Stimulated activated CD4-positive, alpha-beta T cell treated with anti-CD3 and anti-CD28 coated beads, TNF-alpha, amount 100 ng/mL, for 48 hours (primary cell): ENCODE data around the gene ADAT3.

ENCODE experiments used
- DNase-seq, 3 donors: peaks; one replicate each; pipeline ENCODE4 v3.0.0-alpha.2; 2020; ENCODE audit warnings: low read depth in 3 of 3

The ADAT3 gene

DNA sequence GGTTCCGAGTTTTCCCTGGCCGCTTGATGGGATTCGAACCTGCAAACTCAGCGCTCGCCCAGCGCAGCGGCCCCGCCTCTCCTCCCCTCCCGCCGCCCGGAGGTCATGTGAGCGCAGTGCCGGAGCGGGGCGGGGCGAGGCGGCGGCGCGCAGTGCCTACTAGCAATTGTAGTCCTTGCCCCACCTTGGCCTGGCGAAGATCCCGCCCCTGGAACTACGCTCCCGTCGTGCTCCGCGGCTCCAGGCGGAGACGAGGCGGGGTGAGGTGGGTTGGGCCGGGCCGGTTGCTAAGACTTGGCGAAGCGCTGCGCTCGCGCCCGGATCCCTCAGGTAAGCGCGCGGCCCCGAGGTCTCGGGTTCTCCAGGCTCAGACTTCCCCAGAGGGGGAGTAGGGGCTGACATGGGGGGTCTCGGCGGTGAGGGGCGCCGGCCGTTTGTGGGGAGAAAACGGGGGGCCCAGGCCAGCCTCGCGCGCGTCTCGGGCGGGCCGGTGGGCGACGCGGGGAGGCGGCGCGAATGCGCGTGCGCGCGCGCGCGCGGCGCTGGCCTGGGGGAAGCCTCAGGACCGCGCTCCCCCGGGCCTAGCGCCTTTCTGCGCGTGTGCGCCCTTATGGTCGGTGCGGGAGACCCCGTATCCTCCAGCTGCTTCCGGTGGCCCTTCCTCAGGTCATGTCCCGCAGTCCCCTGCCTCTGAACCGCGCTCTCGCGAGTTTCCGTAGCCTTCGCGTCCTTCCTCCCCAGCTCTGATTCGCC, at the start of gene ADAT3, which contains the start of gene SCAMP4:
TSS of gene ADAT3 (plus strand) at position 290 of the 753 bp plus-strand sequence. CDS start 6,649 bp downstream, outside the sequence.
TSS of gene SCAMP4 (plus strand) at position 290 of the 753 bp plus-strand sequence. CDS start 9,621 bp downstream, outside the sequence.
- peak; percentile 97 to 99 (median 98) for DNase-seq

DNA sequence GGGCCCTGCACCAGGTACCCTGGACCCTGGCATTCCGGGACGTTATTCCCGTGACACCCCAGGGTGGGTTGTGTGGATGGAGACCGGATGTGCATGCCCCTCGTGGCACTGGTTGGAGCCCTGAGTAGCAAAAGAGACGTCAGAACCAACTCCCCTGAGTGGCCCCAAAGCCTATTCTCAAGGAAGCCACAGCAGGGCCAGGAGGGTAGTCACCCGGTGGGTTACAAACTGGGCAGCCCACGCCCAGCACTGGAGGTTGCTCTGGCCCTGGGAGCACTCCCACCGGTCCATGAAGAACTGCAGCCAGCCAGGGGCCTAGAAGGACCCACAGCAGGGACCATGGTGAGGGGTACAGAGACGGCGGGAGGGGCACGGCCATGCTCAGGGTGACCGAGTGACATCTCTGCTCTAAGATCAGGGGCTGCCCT, 49.4 kb upstream of the ADAT3 start:
- no peak for DNase-seq

DNA sequence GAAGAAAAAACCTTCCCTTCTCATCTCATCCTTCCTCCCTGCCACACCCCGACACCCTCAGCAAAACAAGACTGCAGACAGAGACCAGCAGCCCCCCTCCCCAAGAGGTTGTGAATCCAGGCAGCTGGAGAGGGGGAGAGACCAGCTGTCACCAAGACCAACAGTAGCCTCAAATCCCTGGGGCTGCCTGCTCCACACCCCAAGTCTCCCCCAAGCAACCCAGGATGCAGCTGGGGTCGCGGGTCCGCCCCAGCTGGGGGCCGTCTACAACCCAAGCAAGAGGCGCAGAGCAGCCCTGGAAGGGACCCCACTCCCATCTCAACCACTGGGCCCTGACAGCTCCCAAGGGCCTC, 48.9 kb upstream of the ADAT3 start:
- no peak for DNase-seq

DNA sequence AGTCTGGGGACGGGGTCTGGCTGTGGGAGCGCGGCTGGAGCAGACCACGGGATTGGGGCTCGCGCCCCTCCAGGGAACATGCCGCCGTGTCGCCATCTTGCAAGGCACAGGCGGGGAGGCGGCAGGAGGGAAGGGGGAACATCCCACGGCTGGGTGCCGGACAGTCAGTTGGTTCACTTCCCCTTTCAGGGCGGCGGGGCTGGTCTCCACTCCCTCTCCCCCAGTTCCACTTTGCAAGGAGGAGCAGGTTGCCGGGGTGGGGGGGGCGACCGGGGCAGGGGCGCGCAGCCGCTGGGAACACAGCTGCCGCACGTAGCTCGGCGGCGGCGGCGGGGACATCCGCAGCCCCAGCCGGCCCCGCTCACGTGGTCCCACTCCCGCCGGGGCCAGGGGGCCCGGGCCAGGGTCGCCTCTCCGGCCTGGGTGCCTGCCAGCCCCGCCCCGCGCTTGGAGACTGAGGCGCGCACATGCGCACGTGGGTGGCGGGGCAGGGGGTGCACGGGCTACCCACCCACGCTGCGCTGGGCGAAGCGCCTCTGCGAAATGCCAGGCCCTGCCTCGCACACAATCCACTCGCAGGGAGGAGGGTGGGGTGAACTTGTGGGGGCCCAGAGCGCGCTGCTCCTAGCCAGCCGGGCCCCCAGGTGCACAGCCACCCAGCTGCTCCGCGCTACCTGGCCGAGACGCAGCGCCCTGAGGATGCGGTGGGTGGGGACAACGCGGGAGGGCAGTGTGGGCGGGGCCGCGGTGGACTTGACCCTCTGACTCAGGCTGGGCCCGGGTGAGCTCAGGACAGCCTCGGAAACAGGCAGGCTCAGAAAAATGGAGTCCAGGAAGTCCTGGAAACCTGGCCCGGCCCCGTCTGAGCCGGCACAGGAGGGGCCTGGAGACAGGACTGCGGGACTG, 48.2 kb upstream of the ADAT3 start:
- DNase-seq: peak in 1 of 3 donors; percentile 50

DNA sequence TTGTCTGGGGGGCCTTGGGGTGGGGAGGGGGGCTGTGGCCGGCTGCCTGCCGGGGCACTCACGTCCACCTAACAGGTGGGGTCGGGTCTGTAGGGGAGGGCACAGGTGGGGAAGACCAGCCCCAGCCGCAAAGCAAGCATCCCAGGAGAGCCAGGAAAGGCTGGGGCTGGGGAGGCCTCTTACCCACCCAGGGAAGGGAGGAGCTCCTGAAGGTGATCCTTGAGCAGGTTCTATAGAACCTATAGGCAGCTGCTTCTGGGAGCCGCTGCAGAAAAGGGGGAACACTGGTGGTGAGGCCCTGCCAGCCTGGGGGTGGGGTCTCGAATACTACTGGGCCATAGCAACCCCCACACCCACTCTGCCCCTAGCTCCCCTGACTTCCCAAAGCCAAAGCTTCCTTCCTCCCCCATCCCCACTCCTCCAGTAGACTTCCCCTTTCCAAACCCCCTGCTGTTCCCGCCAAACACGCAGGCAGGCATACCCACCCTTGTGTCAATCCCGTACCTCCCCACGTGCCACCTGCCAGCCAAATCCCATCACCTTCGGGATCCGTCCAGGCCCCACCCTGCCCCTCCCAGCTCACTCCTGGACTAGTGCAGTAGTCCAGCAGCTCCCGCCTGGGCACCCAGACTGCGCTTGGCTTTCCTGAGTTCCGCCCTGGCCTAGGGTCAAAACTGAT, 47.4 kb upstream of the ADAT3 start:
- DNase-seq: no peak

DNA sequence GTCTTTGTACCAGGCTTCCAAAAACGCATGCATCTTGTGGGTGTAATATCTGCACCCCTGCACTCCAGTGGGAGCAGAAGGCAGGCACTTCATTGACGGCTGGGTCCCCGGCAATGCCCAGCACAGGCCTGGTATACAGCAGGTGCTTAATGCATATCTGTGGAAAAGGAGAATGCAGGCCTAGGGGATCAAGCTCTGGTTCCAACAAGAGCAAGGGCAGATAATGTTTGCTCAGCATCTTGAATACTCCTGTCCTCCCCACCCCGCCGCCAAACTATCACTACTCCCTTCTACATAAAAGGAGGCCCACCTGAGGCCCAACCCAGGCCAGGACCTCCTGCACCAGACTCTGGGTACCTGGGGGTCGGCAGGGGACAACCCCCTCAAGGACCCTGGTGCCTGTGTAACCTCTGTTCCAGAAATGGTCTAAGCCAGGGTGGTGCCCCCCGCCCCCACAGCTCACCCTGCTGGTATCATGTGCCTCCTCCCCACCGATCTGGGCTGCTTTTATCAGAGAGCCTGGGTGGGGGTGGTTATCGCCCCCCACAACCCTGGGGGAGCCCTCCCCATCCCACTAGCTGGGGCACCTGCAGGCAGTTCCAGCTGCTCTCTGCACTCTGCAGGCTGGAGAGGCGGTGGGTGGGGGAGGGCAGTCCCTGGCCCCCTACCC, 46.7 kb upstream of the ADAT3 start:
- DNase-seq: no peak

DNA sequence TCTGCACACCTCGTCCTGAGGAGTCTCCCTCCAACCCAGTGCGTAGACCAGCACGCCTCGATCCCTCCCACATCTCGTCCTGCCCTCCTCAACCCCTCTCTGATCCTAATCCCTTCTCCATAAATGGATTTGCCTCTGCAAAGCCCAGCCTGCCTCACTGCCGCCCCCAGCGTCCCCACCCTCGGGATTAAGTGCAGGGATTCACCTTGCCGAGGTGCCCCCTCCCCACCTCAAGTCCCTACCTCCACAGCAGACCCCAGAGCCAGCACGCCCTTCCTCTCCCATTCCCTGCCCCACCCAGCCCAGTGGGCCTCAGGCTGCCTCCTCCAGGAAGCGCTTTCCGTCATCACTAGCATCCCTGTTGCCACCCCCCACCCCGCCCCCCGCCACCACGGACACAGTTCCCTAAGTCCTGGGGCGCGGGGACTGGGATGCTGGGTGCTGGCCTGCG, 45.8 kb upstream of the ADAT3 start:
- no peak for DNase-seq

DNA sequence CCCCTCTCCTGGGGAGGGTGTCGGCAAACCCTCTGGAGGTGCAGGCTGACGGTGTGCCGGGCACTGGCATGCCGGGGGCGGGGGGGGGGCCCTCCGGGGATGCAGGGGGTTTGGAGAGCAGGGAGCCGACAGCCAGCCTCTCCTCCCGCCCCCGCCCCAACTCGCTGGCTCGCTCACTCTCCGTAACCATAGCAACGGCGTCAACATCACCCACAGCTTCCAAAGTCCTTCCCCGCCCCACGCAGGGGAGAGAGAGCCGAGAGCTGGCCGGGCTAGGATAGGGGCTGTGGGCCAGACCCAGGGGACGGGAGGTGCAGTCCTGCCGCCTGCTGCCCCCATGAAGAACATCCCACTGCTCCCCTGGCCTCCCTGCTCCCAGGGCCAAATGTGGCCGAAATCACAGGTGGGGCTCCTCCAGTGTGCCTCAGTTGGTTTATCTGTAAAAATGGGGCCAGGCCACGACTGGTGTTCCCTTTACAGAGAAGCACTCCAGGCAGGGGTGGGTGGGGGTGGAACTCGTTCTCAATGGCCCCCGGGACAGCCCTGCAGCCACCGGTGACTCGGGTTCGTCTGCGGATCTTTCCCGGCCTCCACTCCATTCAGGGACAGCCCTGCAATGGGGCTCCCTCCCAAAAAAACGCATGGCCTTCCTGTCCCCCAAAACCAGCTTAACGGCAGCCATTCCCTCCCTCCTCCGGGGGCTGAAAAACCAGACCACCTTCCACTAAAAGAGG, 45.0 kb upstream of the ADAT3 start:
- DNase-seq: peak in 1 of 3 donors; percentile 56

DNA sequence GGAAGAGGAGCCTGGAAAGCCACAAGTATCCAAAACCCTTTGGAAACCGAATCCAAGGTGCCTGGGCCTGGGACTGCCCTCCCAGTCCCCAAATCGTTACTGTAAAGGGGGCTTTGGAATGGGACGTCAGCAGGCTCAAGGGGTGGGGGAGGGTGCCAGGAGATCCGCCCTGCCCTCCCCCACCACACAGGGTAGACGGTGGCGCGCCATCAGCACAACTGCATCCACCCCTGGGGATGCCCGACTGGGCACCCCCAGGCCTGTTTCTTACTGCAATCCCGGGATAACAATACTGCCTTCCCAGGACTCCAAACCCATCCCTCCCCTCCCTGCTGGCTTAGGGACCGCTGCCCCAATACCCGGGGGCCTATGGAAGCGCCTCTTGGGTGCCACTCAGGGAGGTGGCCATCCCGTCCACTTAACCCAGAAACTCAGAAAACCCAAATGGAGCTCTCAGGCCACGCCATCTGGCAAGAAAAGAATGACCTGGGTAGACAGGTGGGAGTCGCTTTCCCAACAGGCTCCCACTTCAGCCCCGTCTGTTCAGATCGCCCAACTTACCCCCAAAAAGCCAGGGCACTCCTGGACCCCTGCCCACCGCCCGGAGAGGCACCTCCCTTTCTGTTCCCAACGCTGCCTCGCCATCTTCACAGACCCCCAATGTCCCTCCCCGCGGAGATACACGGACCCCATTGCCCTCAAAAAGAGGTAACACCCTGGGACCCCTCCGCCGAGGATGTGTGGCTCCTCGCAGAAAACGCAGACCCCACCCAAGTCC, 44.2 kb upstream of the ADAT3 start:
- no peak for DNase-seq

DNA sequence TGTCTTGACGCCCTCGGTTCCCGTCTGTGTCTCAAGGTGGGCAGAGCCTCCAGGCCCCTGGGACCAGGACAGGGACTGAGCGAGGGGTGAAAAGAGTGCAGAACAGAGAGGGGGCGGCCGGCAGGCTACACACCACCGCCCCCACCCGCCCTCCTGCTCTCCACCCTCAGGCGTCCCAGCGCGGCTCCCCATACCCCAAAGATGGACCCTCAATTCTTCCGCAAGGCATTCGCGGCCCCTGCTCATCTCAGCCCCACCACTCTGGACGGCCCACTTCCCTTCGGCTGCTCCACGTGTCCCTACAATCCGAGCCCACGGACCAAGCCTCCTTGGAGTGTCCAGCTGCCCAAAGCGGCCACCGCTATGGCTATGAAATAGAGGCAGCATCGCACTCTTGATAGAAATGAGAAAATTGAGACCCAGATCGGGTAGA, 43.6 kb upstream of the ADAT3 start:
- no peak for DNase-seq

DNA sequence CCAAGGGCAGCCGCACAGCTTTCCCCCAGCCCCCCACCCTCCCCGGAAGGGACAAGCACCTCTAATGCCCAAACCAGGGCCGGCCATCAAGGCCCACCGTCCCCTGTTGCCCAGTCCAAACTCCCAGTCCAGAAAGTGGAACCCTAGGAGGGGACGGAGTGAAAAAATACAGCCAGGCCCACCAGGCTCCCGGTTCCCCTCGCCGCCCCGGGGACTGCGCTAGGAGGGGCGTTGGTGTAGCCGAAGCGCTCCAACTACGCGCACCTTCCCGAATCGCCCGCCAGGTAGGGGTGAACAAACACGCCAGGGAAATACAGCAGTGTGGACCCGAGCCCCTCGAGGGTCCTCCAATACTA, 43.2 kb upstream of the ADAT3 start:
- no peak for DNase-seq

DNA sequence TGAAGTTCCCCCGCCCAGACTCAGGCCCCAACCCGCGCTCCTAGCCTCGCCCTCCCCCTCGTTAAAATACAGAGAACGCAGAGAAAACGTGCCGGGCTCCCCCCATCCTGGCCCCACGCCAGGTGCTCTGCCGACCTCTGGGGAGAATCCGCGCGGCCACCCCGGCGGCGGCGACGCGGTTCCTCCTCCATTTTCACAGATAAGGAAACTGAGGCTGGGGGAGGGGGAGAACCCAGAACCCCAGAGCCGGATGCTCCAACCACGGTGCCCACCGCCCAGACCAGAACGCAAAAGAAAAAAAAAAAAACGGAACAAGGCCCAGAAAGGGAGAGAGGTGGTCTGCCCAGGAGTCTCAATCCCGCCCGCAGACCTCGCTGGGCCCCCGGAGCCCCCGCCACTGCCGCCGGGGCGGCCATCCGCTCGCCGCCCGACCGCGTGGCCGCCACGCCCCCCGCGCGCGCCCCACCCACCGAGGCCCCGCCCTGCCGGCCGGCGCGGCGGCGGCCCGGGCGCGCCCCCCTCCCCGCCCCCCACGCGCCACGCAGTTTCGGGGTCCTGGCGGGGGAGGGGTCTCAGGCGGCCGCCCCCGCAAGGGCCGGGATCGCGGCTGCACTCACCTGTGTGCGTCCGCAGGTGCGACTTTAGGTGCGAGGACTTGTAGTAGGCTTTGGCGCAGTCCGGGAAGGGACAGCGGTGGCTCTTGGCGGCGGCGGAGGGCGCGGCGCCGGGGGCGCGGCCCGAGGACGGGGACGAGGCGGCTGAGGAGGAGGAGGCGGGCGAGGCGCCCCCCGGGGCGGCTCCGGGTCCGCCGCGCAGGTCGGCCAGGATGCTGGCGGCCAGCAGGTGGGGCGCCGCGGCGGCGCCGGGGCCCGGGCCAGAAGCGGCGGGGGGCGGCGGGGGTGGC, 42.5 kb upstream of the ADAT3 start:
- peak in 1 of 3 donors; percentile 45 for DNase-seq

DNA sequence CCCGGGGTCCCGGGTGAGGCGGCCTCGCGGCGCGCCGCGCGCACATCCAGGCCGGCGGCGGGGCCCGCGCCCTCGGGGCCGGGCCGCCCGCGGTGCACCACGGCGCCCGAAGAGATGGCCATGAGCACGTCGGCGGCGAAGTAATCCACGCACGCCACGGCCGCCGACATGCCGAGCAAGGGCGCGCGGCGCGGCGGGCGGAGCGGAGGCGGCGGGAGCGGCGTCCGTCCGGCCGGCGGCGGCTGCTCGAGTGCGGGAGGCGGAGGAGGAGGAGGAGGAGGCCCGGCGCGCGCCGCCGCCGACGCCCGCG, 41.9 kb upstream of the ADAT3 start, which contains the start of gene KLF16:
TSS of gene KLF16 (minus strand) at position 252 of the 310 bp plus-strand sequence. CDS start at position 170, 82 bp downstream.
- no peak for DNase-seq

DNA sequence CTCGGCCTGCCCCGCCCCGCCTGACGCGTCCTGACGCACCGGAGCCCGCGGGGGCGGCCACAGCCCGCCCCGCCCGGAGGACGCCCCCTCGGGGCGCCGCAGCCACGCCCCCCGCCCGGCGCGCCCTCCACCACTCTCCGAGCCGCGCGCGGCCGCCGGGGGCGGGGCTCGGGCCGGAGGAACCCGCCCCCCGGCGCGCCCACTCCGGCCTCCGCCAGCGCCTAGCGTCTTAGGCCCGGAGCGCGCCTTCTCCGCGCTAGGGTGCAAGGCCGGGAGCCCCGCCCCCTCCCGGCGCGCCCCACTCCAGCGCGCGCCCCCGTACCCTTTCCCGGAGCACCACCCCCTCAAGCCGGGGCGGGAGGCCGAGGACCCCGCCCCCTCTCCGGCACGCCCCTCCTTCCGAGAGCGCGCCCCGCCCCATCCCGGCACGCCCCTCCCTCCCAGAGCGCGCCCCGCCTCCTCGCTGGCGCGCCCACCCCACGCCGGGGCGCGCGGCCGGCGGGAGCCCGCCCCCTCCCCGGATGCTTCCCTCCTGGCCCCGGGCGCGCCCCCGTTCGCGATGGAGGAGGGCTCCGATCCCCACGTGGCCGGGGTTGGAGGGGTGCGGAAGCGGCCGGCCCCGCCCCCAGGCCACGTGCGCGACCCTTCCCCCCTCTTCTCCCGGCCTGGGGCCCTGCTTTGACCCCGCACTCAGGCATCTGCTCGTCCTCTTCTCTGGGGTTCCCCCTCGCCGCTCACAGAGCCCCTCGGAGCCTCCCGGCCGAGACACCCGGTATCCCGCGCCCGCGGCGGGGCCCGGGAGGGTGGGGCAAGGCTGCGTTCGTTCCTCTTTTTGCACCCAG, 41.3 kb upstream of the ADAT3 start:
- peak; percentile 86 to 94 (median 89) for DNase-seq

DNA sequence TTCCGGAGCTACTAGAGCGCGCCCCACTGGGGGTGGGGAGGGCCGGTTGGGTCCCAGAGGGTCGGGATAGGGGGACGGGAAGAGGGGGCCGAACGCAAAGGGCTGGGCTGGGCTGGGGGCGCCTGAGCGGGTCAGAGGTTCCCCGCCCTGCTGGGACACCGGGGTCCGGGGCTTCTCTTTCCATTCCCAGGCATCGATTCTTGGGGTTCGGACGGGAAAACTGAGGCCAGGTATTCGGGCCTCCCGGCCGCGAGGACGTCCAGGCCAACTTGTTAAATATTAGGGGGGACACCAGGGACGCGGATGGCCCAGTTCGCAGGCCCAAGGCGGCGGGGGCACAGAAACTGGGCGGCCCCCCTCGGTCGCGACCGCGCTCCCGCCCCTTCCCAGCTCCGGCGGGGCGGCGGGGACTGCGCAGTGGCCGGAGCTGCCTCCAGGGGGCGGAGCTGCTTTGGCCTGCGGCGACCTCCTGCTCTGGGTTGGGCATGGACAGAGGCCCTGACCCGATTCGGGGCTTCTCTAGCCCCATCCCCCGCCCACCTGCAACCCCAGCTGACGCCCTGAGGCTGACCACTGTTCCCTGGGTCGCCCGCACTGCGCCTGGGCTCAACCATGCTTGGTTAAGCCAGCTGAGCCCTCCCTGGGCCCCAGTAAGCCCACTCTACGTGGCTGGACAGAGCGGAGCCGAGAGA, 40.6 kb upstream of the ADAT3 start:
- peak in 1 of 3 donors; percentile 58 for DNase-seq

DNA sequence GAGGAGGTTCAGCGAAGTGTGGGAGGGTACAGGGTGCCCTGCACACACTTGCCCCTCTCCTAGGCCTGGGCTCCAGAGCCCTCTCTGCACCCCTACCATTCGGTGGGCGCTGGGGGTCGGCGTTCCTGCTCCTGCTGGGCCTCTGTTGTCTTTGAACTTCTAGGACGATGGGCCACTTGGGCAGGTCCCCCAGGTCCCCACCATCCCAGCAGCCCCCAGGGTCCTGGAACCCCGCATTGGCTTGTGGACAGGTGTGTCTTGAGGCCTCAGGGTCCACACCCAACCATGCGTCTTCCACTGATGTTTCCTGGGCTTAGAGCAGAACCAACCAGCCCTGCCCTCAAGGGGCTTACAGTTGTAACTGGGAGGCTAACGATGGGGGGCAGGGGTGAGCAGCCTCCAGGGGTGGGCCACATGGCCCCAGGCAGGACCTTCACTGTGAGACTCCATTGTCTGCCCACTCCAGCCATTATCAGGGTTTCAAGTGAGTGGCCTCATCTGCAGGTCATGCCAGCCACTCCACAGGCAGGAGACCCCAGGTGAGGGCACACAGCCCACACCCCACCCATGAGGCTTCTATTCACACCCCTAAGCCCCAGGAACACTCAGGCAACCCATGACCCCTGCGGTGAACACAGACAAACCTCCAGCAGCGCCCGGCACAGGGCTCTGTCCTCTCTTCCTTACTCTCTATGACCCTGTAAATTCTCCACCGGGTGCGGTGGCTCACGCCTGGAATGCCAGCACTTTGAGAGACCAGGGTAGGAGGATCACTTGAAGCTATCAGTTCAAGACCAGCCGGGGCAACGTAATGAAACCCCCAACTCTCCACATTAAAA, 39.8 kb upstream of the ADAT3 start:
- DNase-seq: no peak
